Renal cortex interstitium (tissue), 11 donors: ENCODE results near the gene TPST2. TPM values are rescaled to one million over a fixed set of nuclear protein-coding genes. Genes with fewer than 3 reads are reported as not detected.

Experiments
- DNase-seq, 11 donors: peaks; one replicate each; pipeline ENCODE4 v3.0.0-alpha.2; 2013; ENCODE audit warnings: low read depth in 9 of 11, low spot score in 4 of 11; ENCODE audit errors: extremely low read depth in 1 of 11
- polyA plus RNA-seq, 3 donors: library from polyadenylated mRNA; unstranded; fragments of 120-200 nt; gene quantifications; one replicate each; pipeline ENCODE4 v1.2.1, GENCODE V29; 2013; ENCODE audit not compliant: insufficient read length in 3 of 3

Gene TPST2
- polyA plus RNA-seq, 3 donors = 24.8 to 30.3 (median 27.8) TPM

- DNase-seq = no peak
Observed at GRCh38 chr22:26588729-26589366, 1.1 kb downstream of the TPST2 start.

GRCh38 chr22:26587991-26588613, 1.8 kb downstream of the TPST2 start:
- no peak for DNase-seq

GRCh38 chr22:26586556-26587325, 3.2 kb downstream of the TPST2 start:
- no peak for DNase-seq

- DNase-seq = no peak
Observed at GRCh38 chr22:26585104-26585790, 4.7 kb downstream of the TPST2 start.

- DNase-seq = no peak
Observed at GRCh38 chr22:26584010-26584409, 5.9 kb downstream of the TPST2 start.

GRCh38 chr22:26581633-26582168, 8.2 kb downstream of the TPST2 start:
- DNase-seq = no peak

- DNase-seq = no peak
Observed at GRCh38 chr22:26581026-26581425, 8.9 kb downstream of the TPST2 start.

- no peak for DNase-seq
Observed at GRCh38 chr22:26580240-26580962, 9.5 kb downstream of the TPST2 start.

- no peak for DNase-seq
Observed at GRCh38 chr22:26579331-26579886, 10.5 kb downstream of the TPST2 start.

GRCh38 chr22:26577081-26577480, 12.9 kb downstream of the TPST2 start:
- no peak for DNase-seq

- DNase-seq = no peak
Observed at GRCh38 chr22:26576026-26576680, 13.8 kb downstream of the TPST2 start.

- no peak for DNase-seq
Observed at GRCh38 chr22:26574001-26574723, 15.8 kb downstream of the TPST2 start.

- DNase-seq = peak; percentile 43 to 85 (median 72)
Observed at GRCh38 chr22:26573026-26573662, 16.8 kb downstream of the TPST2 start.

GRCh38 chr22:26570864-26571525, 18.9 kb downstream of the TPST2 start:
- DNase-seq = no peak

- DNase-seq = no peak
Observed at GRCh38 chr22:26570115-26570514, 19.8 kb downstream of the TPST2 start.

GRCh38 chr22:26568207-26568706, 21.7 kb downstream of the TPST2 start:
- DNase-seq = peak in 4 of 11 donors; percentile 29 to 64 (median 50)
